Transverse colon (tissue), 4 donors: ENCODE measurements around the gene MUC12.
"Not testable (repeated sequence)": the region's sequence is repeated elsewhere in the genome, so short reads cannot be mapped to it uniquely, and the experiment has no call there.

Experiments used
- CTCF ChIP-seq, 5 experiments: fragments of 200-600 bp in 3 of 5; fragments of 450-650 bp in 2 of 5; sonication (generic) in 3 of 5; IDR thresholded peaks; 1 replicate in 2 of 5; 2 replicates in 3 of 5; pipeline ENCODE4 v1.5.1; 2016 to 2017; ENCODE audit warnings: antibody characterized with exemption in 5 of 5, inconsistent platforms in 3 of 5, mild to moderate bottlenecking in 2 of 5, moderate library complexity in 1 of 5
- EP300 ChIP-seq: sonication (generic); formaldehyde crosslinking; IDR thresholded peaks from one replicate; pipeline ENCODE4 v1.6.1; 2017; ENCODE audit warnings: antibody characterized with exemption, low read depth
- POLR2A ChIP-seq: fragments of 450-650 bp; IDR thresholded peaks from one replicate; pipeline ENCODE4 v1.6.1; 2016; ENCODE audit warnings: antibody characterized with exemption, mild to moderate bottlenecking, moderate library complexity
- POLR2AphosphoS5 ChIP-seq, 3 donors: sonication (generic); formaldehyde crosslinking; IDR thresholded peaks; one replicate each; pipeline ENCODE4 v1.6.1; 2016; ENCODE audit warnings: antibody characterized with exemption in 3 of 3

GRCh38 chr7:100923616-100924015 is 45.7 kb upstream of the MUC12 start:
- not testable (repeated sequence) for TF ChIP-seq CTCF (IDR thresholded peaks at IDR 0.05); POLR2AphosphoS5 (IDR thresholded peaks at IDR 0.05); POLR2A; EP300
